ENCODE measurements around the gene IKZF2.

Gene IKZF2

GRCh38 chr2:213098612-213099011 lies 52.8 kb downstream of the IKZF2 start:
- DNase-seq, result no peak

- no peak for DNase-seq
These were observed 59.6 kb downstream of the IKZF2 start for GRCh38 chr2:213091765-213092164.

GRCh38 chr2:213090772-213091171 lies 60.6 kb downstream of the IKZF2 start:
- no peak for DNase-seq

- no peak for DNase-seq
These were observed 62.0 kb downstream of the IKZF2 start for GRCh38 chr2:213089438-213089837.

GRCh38 chr2:213087040-213087439 lies 64.4 kb downstream of the IKZF2 start:
- no peak for DNase-seq

- no peak for DNase-seq
These were observed 64.8 kb downstream of the IKZF2 start for GRCh38 chr2:213086571-213086970.

- DNase-seq, result no peak
These were observed 65.4 kb downstream of the IKZF2 start for GRCh38 chr2:213086050-213086449.

- no peak for DNase-seq
These were observed 65.9 kb downstream of the IKZF2 start for GRCh38 chr2:213085538-213085937.

- DNase-seq, result no peak
These were observed 67.2 kb downstream of the IKZF2 start for GRCh38 chr2:213084261-213084660.

GRCh38 chr2:213080969-213081617 lies 70.3 kb downstream of the IKZF2 start:
- DNase-seq, result no peak

- DNase-seq, result no peak
These were observed 71.7 kb downstream of the IKZF2 start for GRCh38 chr2:213079756-213080155.

- DNase-seq, result no peak
These were observed 72.7 kb downstream of the IKZF2 start for GRCh38 chr2:213078686-213079085.

- no peak for DNase-seq
These were observed 81.9 kb downstream of the IKZF2 start for GRCh38 chr2:213069531-213069930.

- no peak for DNase-seq
These were observed 82.6 kb downstream of the IKZF2 start for GRCh38 chr2:213068676-213069359.

- DNase-seq, result no peak
These were observed 83.5 kb downstream of the IKZF2 start for GRCh38 chr2:213067888-213068287.

GRCh38 chr2:213066443-213066743 lies 85.0 kb downstream of the IKZF2 start:
- DNase-seq, result no peak

- DNase-seq, result no peak
These were observed 85.6 kb downstream of the IKZF2 start for GRCh38 chr2:213065583-213066442.

GRCh38 chr2:213064099-213064498 lies 87.3 kb downstream of the IKZF2 start:
- no peak for DNase-seq

GRCh38 chr2:213057977-213058376 lies 93.4 kb downstream of the IKZF2 start:
- no peak for DNase-seq

- DNase-seq, result no peak
These were observed 105.0 kb downstream of the IKZF2 start for GRCh38 chr2:213046431-213046830.

- no peak for DNase-seq
These were observed 107.8 kb downstream of the IKZF2 start for GRCh38 chr2:213043566-213043965.

GRCh38 chr2:213042262-213042661 lies 109.2 kb downstream of the IKZF2 start:
- DNase-seq, result no peak

GRCh38 chr2:213036836-213037235 lies 114.6 kb downstream of the IKZF2 start:
- DNase-seq, result no peak

- DNase-seq, result no peak
These were observed 116.8 kb downstream of the IKZF2 start for GRCh38 chr2:213034585-213034984.

All from T1000 (cell line).